Esophagus muscularis mucosa (tissue), 3 donors: ENCODE data around the gene P2RY2.

Experiments used
- POLR2A ChIP-seq: fragments of 450-650 bp; IDR thresholded peaks from one replicate; pipeline ENCODE4 v1.6.1; 2017; ENCODE audit warnings: antibody characterized with exemption, moderate library complexity, mild to moderate bottlenecking, low read depth
- POLR2AphosphoS5 ChIP-seq, 2 donors: sonication (generic); formaldehyde crosslinking; IDR thresholded peaks; one replicate each; pipeline ENCODE4 v1.6.1; 2017; ENCODE audit warnings: antibody characterized with exemption in 2 of 2
- TF ChIP-seq, protein P1 (sequence below), 3 experiments: fragments of 200-600 bp in 2 of 3; fragments of 450-650 bp in 1 of 3; sonication (generic) in 2 of 3; IDR thresholded peaks; one replicate each; pipeline ENCODE4 v1.5.1; 2017 to 2019; ENCODE audit warnings: antibody characterized with exemption in 3 of 3, mild to moderate bottlenecking in 2 of 3, moderate library complexity in 1 of 3

DNA sequence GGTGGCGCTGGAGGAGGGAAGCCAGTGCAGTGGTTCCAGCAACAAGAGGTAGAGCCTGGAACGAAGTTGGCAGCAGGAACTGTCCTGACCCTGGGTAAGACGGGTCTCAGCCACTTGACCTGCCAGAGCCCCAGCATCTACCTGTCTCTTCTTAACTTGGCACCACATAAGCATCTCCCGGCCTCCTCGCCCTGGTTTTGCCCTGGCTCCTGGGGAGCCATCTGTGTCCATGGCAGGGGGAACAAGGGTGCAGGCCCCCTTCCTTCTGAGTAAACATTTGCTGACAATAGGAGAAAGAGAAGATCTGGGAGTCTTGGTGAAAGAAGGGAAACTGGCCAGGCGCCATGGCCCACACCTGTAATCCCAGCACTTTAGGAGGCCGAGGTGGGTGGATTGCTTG is 12.8 kb downstream of the P2RY2 start:
- TF ChIP-seq, protein P1, sequence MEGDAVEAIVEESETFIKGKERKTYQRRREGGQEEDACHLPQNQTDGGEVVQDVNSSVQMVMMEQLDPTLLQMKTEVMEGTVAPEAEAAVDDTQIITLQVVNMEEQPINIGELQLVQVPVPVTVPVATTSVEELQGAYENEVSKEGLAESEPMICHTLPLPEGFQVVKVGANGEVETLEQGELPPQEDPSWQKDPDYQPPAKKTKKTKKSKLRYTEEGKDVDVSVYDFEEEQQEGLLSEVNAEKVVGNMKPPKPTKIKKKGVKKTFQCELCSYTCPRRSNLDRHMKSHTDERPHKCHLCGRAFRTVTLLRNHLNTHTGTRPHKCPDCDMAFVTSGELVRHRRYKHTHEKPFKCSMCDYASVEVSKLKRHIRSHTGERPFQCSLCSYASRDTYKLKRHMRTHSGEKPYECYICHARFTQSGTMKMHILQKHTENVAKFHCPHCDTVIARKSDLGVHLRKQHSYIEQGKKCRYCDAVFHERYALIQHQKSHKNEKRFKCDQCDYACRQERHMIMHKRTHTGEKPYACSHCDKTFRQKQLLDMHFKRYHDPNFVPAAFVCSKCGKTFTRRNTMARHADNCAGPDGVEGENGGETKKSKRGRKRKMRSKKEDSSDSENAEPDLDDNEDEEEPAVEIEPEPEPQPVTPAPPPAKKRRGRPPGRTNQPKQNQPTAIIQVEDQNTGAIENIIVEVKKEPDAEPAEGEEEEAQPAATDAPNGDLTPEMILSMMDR (IDR thresholded peaks at IDR 0.05): no peak
- TF ChIP-seq POLR2AphosphoS5 (IDR thresholded peaks at IDR 0.05) (no peak), POLR2A (no peak)
